ENCODE data around the gene NPAS3. TPM values are rescaled to one million over a fixed set of nuclear protein-coding genes. Genes with fewer than 3 reads are reported as not detected.

NPAS3 gene
- total RNA-seq, 1 donor from 2014 or later, result not detected

DNA sequence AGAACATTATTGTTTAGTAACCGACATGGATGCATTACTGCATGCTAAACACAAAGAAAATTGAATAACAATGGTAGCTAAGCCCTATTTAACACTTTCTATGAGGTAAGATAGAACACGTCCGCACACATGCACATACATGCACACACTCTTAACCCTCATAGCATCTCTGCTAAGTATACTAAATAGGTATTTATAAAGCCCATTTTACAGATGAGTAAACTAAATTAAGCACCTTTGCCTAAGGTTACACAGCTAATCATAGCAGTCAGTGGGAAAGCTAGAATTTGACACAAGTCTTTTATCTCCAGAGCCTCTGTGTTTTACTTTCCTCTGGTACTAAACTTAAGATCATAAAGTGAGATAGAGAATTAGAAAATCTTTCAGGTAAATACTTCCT, 577.2 kb downstream of the NPAS3 start:
- no peaks in the 10 kb centered on the region for H3K9me3 ChIP-seq (ENCODE audit: low read depth)
- H3K4me3 ChIP-seq, result no peak overlapping the region
- Mint-ChIP-seq H3K4me3 (no peak overlapping the region), H3K4me1 (peaks cover 20% of the 10 kb centered on the region), H3K9me3 (no peaks in the 10 kb centered on the region), H3K36me3 (no peaks in the 10 kb centered on the region), H3K27me3 (ENCODE audit: insufficient read depth, low read depth) (no peaks in the 10 kb centered on the region), H3K27ac (no peak overlapping the region)
- no peak overlapping the region for H3K9ac ChIP-seq
- H3K27me3 ChIP-seq, result no peaks in the 10 kb centered on the region
- no peak for TF ChIP-seq EZH2phosphoT487 (IDR thresholded peaks at IDR 0.05)
- TF ChIP-seq EZH2 (IDR thresholded peaks at IDR 0.05), result no peak
- TF ChIP-seq, protein P1, sequence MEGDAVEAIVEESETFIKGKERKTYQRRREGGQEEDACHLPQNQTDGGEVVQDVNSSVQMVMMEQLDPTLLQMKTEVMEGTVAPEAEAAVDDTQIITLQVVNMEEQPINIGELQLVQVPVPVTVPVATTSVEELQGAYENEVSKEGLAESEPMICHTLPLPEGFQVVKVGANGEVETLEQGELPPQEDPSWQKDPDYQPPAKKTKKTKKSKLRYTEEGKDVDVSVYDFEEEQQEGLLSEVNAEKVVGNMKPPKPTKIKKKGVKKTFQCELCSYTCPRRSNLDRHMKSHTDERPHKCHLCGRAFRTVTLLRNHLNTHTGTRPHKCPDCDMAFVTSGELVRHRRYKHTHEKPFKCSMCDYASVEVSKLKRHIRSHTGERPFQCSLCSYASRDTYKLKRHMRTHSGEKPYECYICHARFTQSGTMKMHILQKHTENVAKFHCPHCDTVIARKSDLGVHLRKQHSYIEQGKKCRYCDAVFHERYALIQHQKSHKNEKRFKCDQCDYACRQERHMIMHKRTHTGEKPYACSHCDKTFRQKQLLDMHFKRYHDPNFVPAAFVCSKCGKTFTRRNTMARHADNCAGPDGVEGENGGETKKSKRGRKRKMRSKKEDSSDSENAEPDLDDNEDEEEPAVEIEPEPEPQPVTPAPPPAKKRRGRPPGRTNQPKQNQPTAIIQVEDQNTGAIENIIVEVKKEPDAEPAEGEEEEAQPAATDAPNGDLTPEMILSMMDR (IDR thresholded peaks at IDR 0.05), result no peak
- H3K79me2 ChIP-seq (ENCODE audit: low read depth), result no peaks in the 10 kb centered on the region
- H3K4me1 ChIP-seq, result no peaks in the 10 kb centered on the region
- no peak overlapping the region for H3K4me2 ChIP-seq
- H4K20me1 ChIP-seq (ENCODE audit: low read depth), result no peaks in the 10 kb centered on the region
- H2AFZ ChIP-seq (replicated peaks), result no peak overlapping the region
- H3K27ac ChIP-seq, result no peak overlapping the region
- no peak for DNase-seq (ENCODE audit: low spot score)
- H3F3A ChIP-seq (ENCODE audit: low read depth), result no peaks in the 10 kb centered on the region
- H3K36me3 ChIP-seq, result no peaks in the 10 kb centered on the region

GRCh38 chr14:33516898-33517436, 578.3 kb downstream of the NPAS3 start:
- H3K27me3 ChIP-seq, result no peaks in the 10 kb centered on the region
- Mint-ChIP-seq H3K27me3 (ENCODE audit: insufficient read depth, low read depth) (no peaks in the 10 kb centered on the region), H3K36me3 (no peaks in the 10 kb centered on the region), H3K9me3 (no peaks in the 10 kb centered on the region), H3K4me1 (peaks cover 12% of the 10 kb centered on the region), H3K27ac (no peak overlapping the region), H3K4me3 (no peak overlapping the region)
- H3K4me2 ChIP-seq, result no peak overlapping the region
- no peaks in the 10 kb centered on the region for H3K36me3 ChIP-seq
- H3K9me3 ChIP-seq (ENCODE audit: low read depth), result no peaks in the 10 kb centered on the region
- H3K4me1 ChIP-seq, result no peaks in the 10 kb centered on the region
- no peak for DNase-seq (ENCODE audit: low spot score)
- no peaks in the 10 kb centered on the region for H4K20me1 ChIP-seq (ENCODE audit: low read depth)
- H3K79me2 ChIP-seq (ENCODE audit: low read depth), result no peaks in the 10 kb centered on the region
- no peak overlapping the region for H3K4me3 ChIP-seq
- no peaks in the 10 kb centered on the region for H3F3A ChIP-seq (ENCODE audit: low read depth)
- H3K9ac ChIP-seq, result no peak overlapping the region
- TF ChIP-seq EZH2 (IDR thresholded peaks at IDR 0.05) (no peak), EZH2phosphoT487 (IDR thresholded peaks at IDR 0.05) (no peak)
- TF ChIP-seq, protein P1 (IDR thresholded peaks at IDR 0.05), result no peak
- no peak overlapping the region for H3K27ac ChIP-seq
- H2AFZ ChIP-seq (replicated peaks), result no peak overlapping the region

DNA sequence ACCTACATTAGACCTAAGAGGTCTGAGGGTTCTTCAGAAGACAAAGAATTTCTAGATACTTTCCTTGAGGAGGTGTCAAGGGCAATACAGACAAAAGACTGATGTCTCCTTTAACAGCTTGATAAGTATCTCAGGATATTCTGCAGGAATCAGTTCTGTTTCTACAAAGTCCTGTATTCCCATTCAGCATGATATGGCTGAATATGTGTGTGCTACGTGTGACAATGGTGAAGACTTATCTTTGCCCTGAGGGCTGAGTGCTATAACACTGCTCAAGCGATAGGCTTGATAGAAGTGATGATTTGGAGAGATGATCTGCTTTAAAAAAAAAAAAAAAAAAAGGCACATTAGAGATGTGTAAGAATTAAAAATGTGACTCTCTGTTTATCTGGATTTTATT, 582.5 kb downstream of the NPAS3 start:
- Mint-ChIP-seq H3K9me3 (no peaks in the 10 kb centered on the region), H3K27me3 (ENCODE audit: insufficient read depth, low read depth) (no peaks in the 10 kb centered on the region), H3K4me3 (no peak overlapping the region), H3K36me3 (no peaks in the 10 kb centered on the region), H3K4me1 (peaks cover 6% of the 10 kb centered on the region), H3K27ac (no peak overlapping the region)
- H3K4me2 ChIP-seq, result no peak overlapping the region
- no peak for TF ChIP-seq EZH2 (IDR thresholded peaks at IDR 0.05)
- TF ChIP-seq, protein P1 (IDR thresholded peaks at IDR 0.05), result no peak
- TF ChIP-seq EZH2phosphoT487 (IDR thresholded peaks at IDR 0.05), result no peak
- H3K9me3 ChIP-seq (ENCODE audit: low read depth), result no peaks in the 10 kb centered on the region
- H3K79me2 ChIP-seq (ENCODE audit: low read depth), result no peaks in the 10 kb centered on the region
- no peak overlapping the region for H3K9ac ChIP-seq
- DNase-seq (ENCODE audit: low spot score), result no peak
- no peak overlapping the region for H3K27ac ChIP-seq
- H3K36me3 ChIP-seq, result no peaks in the 10 kb centered on the region
- no peaks in the 10 kb centered on the region for H3K27me3 ChIP-seq
- no peak overlapping the region for H3K4me3 ChIP-seq
- no peak overlapping the region for H2AFZ ChIP-seq (replicated peaks)
- no peaks in the 10 kb centered on the region for H4K20me1 ChIP-seq (ENCODE audit: low read depth)
- no peaks in the 10 kb centered on the region for H3F3A ChIP-seq (ENCODE audit: low read depth)
- no peaks in the 10 kb centered on the region for H3K4me1 ChIP-seq
